RPMI8226 (cell line): ENCODE measurements around the gene SLC13A4.
"Not testable (repeated sequence)": the region's sequence is repeated elsewhere in the genome, so short reads cannot be mapped to it uniquely, and the experiment has no call there.

Source experiments
- DNase-seq: peaks from one replicate; pipeline ENCODE4 v3.0.0-alpha.2; 2015

The SLC13A4 gene

DNA sequence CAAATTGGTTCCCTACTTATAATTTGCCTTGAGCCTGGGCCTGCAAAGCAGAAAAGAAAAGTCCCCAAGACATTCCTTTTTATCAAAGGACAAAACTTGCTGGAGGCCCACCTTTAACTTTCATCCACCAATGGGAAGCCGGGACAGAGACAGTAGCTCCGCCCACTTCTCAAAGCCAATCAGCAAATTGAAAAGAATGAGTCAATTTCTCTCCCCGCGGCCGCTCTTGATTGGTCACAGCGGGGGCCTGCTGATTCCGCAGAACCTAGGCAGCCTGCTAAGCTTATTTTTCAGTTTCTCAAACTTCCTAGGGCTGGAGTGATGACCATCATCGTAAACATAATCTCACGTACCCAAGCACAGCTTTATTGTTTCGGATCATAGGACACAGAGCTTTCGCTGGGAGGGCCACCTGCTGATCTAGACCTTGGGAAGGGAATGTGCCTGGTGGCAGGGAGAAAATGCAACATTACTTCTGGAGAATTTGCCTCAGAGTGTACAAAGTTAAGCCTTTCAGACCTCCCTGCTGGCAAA is at the start of gene SLC13A4:
Gene SLC13A4, minus strand, starts transcription at position 51 of the 534 bp plus-strand sequence. CDS start 690 bp downstream, outside the sequence.
- no peak for DNase-seq

- not testable (repeated sequence) for DNase-seq
These were observed 47.9 kb upstream of the SLC13A4 start for GRCh38 chr7:135775915-135776314.

DNA sequence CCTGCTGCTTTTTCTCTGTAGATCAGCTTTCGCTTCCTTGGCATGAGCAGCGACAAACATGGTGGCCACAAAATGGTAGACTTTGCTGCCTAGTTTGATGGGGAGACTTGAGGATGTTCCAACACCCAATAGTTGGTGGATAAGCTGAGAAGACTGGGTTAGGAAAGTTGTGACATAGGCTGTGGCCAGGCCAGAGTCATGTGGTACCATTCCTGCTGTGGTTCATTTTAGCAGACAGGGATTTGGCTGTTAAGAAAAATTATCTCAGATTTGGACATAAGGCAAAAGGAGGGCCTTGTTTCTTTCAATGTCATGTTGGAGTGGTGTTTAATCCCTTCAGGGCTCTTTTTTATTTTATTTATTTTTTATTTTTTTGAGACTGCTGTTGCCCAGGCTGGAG is 47.2 kb upstream of the SLC13A4 start:
- no peak for DNase-seq

DNA sequence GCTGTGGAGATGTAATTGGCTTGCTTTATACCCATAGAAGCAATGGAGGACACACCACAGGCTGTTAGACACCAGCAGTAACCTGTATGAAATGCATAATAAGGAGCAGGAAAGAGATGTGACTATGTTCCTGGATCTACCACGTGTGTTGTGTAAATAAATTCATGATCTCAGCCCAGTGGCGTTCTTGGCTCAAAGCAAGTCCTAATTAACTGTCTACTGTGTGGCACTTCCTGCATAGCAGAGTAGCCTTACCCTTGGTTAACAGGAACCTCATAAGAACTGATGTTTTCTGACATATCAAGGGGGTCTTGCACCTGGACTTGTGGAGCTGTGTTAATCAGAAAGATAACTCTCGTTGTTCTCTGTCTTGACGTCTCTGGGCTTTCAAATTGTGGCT is 46.3 kb upstream of the SLC13A4 start:
- DNase-seq = no peak

- DNase-seq = no peak
These were observed 45.5 kb upstream of the SLC13A4 start for GRCh38 chr7:135773464-135773863.

- DNase-seq = no peak
These were observed 44.7 kb upstream of the SLC13A4 start for GRCh38 chr7:135772639-135773222.

DNA sequence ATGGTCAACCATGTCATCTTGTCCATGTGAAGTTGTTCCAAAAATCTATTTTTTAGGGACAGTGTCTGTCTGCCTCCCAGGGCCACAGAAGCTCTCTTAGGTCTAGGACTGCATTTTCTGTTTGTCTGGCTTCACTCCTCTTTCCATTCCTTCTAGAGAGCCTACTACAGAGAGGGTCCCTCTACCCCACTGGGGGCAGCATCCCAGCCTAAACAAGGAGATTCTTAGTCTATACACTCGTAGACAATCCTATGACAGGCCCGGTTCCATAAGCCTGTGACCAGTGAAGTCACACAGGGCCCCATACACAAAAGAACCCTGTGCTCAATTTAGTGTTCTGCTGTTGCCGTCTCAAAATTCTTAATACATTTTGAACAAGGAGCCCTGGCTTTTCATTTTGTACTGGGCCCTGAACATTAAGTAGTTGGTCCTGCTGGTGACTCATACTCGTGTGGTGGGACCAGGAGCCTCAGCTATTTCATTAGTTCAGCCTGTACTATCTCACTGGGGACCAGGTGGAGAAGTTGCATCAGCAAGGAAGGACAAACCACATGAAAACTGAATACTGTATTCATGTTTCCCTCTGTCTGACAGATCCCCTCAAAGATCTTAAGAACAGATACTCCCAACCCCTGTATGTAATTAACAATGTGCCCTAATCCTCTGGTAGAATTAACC is 44.1 kb upstream of the SLC13A4 start:
- DNase-seq = no peak

DNA sequence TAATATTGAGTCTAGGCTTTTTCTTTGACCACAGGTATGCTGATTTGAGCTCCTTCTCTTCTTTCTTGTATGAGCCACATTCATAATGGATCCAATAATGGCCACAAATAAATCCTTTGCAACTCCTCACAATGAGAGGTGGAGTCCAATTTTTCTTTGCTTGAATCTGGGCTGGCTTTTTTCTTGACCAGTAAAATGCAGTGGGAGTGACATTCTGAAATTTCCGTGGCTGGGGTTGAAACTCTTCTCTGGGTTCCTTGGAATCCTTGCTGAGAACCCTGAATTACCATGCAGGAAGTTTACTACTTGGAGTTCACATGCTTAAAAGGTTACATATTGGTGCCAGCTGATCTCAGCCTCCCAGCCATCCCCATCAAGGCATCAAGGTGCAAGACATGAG is 43.1 kb upstream of the SLC13A4 start:
- DNase-seq = no peak

DNA sequence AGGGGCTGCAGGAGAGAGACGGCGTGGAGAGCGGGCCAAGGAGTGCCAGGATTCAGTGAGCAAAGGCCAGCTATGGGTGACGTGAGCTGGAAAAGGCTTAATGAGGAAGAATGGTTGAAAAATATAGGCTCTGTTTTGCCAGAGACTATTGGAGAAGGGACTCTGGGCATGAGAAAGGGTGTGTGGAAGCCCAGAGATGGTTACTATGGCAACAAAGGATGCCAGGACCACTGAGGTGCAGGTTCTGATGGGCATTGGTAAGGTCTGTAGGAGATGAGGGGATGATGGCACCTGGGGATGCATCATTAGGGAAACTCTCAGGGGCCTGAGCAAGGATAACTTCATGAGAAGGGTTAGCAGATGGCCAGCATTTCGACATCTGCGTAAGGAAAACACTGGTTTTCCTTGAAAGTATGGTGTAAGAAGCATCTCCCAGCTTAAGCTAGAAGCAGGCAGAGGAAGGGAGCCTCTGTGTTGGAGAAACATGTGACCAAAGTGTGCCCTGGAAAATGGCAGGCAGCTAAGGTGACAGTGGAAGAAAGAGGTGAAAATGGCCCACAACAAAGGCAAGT is 42.2 kb upstream of the SLC13A4 start:
- no peak for DNase-seq

DNA sequence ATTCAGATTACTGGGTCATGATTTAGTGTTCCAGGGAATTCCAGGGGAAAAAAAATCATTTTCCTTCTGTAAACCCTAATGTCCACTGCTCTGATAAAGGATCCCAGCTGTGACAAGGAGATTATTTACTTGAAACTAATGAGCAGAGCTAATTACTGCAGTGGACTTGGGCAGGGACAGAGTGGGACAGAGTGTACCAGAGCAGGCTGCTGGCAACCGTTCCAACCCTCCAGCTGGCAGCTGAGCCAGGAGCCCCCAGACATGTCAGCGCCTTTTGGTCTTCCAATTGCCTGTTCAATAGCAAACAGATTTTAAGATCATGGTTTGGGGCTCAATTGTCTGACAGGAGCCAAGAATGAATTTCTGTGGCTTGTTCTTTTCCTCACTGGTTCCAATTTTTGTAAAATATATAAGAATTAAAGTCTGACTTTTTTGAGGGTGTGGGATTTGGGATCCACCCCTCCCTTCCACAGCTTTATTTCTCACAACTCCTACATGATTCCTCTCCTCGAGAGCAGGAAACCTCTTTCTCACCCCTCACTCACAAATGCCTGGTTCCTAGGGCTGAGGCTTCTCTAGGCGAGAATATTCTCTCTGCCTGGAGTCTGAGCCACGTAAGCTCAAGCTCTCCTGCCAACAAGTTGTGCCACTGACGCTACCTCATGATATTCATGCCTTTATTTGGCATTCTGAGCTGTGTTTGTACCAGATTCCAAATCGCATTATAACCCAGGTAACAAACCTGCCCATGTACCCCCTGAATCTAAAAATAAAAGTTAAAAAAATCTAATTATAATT is 41.2 kb upstream of the SLC13A4 start:
- no peak for DNase-seq

GRCh38 chr7:135768467-135768866 is 40.5 kb upstream of the SLC13A4 start:
- DNase-seq = no peak

DNA sequence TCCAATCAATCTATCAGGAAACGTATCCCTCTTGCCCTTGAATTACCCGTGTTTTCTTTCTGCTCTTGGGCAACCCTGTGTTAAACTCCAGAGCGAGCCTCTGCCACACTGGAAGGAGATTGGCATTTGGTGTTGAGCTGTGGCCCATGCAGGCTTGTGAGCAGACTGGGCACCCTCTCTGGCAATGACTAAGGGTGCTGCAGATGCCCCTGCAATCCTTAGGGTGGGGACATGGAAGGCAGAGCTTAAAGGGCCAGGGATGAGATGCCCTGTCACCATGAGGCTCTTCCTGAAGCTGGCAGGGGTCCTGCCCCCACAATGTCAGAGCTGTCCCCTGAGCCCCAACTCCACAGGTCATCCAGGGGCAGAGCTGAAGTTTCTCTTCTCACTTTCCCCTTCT is 40.1 kb upstream of the SLC13A4 start:
- DNase-seq = no peak

- no peak for DNase-seq
These were observed 35.3 kb upstream of the SLC13A4 start for GRCh38 chr7:135763261-135763660.

DNA sequence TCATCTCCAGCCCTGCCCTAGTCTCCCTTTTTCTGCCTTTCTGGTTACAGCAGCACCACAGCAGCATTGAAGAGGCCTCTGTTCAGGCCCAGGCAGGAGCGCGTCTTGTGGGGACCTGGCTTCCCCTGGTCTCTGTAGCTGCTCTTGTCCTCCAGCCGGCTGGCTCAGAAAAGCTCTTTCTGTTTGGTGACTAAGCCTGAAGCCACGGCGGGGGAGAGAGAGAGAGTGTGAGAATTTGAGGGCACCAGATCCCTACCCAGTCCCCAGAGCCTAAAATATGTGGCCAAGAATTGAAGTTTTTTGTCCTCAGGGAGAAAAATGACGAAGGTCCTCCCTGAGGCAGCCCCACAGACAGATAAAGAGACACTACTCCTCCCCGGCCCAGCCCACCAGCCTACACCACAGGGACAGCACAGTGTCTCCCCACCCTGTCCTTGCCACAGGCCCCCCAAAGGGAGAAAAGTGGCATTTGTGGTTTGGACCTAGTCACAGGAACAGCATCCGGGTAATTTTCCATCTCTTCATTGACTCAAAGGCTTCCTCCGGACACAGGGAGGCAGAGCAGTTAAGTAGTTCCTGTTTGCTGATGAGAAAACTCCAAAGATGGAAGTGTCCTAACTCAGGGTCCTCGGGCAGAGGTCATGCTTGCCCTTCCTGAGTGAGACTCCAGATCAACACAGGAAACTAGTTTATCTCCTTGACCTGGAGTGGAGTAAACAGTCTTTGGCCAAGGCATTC is 33.9 kb upstream of the SLC13A4 start:
- no peak for DNase-seq

GRCh38 chr7:135759532-135759931 is 31.5 kb upstream of the SLC13A4 start:
- no peak for DNase-seq

GRCh38 chr7:135758531-135758932 is 30.5 kb upstream of the SLC13A4 start:
- no peak for DNase-seq

DNA sequence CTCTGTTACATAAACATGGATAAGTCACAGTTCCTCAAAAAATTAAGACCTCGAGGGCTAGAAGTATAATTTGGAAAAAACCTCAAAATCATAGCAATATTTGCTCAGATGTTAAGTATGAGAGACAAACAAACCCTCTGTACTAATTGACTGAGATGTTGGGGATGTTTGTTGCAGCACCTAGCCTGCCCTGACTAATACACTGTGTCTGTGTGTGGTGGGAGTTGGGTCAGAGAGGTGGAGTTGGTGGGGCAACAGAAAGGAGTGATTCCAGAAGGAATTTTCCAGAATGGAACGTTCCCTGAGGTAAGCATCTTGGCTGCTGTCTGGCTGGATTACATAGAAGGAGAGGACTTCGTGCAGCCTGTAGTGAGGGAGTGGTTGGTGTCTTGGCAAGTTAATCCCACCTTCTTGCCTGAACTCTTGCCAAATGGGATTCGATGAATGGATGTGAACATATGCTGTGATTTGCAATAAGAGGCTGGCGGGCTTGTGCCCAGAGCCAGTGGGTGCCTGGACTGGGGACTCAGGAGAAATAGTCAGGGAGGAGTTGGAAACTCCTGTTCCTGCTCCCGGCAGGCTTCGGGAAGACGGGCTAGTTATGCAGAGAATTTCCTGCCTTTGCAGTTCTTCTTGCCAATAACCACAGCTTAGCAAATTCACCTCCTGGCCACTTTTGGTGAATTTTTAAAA is 29.9 kb upstream of the SLC13A4 start:
- DNase-seq = no peak

- peak; percentile 37 for DNase-seq
These were observed 28.2 kb upstream of the SLC13A4 start for GRCh38 chr7:135756191-135756590.

DNA sequence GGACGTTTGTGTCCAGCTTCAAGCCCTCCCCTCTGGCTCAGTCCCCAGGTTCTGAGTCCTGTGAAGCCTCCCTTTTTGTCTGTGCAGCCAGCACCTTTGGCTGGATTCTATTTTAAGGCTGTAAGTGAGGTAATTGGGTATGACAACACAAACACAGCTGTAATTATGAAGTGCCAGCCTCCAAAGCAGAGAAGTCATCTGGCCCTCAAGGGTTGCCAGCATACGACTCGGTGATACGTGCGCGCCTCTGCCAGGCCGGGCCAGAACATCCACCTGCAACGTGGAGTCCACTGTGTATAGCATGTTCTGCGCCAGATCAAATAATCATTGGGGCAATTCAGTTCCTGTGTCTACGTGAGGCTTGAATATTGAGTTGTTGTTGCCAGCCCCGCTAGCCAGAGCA is 27.4 kb upstream of the SLC13A4 start:
- DNase-seq = no peak

DNA sequence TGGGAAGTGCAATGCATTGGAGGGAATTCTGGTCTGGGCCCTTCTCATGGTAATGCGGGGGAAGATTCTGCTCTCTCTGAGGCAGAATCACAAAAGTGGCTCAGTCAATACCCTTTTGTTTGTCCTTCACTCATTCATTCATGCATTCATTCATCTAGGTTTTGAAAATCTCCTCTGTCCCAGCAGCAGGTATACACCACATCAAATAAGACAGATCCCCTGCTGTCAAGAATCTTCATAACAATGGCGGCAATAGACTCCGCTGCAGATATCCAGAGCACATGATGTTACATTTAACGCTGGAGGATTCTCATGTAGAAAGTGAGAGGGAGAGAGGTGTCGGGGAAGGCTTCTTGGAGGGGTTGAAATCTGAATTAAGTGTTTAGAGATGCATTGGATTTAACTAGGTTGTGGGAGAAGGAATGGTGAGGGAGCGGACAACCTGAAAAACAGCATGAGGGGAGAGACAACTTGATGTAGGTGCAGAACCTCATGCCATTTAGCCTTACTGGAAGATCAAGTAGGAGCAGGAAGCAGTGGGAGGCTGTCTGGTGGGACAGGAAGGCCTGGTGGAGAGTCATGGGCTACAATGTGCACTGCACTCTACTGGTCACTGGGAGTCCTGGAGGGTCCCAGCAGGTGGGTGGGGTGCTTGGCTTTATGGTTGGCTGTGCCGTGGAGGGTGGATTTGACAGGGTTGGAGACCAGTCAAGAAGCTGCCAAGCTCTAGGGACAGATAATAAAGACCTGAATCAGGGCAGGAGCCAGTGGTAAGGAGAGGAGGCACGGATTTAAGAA is 25.8 kb upstream of the SLC13A4 start:
- DNase-seq = no peak

GRCh38 chr7:135748770-135749169 is 20.8 kb upstream of the SLC13A4 start, which contains the start of gene FAM180A:
FAM180A (minus strand) TSS chr7:135748813; CDS start chr7:135748580, 233 bp downstream.
- no peak for DNase-seq
